Sigmoid colon (tissue), 7 donors: ENCODE results near the gene ANAPC16. TPM values are rescaled to one million over a fixed set of nuclear protein-coding genes. Genes with fewer than 3 reads are reported as not detected.

ENCODE experiments used
- DNase-seq: peaks from one replicate; pipeline ENCODE4 v3.0.0-alpha.2; 2019
- H3K27ac ChIP-seq, 4 donors: fragments of 200-600 bp; sonication (generic); one replicate each; pipeline ENCODE4 v1.5.1; 2016 to 2019; ENCODE audit warnings: mild to moderate bottlenecking in 1 of 4
- H3K27me3 ChIP-seq, 3 donors: fragments of 200-600 bp; sonication (generic); one replicate each; pipeline ENCODE4 v1.5.1; 2019; ENCODE audit warnings: mild to moderate bottlenecking in 1 of 3
- H3K36me3 ChIP-seq, 4 donors: fragments of 200-600 bp; sonication (generic); one replicate each; pipeline ENCODE4 v1.5.1; 2016 to 2019
- H3K4me1 ChIP-seq, 4 donors: fragments of 200-600 bp; sonication (generic); one replicate each; pipeline ENCODE4 v1.5.1; 2017 to 2019
- H3K4me3 ChIP-seq, 4 donors: fragments of 200-600 bp; sonication (generic); one replicate each; pipeline ENCODE4 v1.5.1; 2017 to 2019; ENCODE audit warnings: mild to moderate bottlenecking in 2 of 4, moderate library complexity in 1 of 4
- H3K9me3 ChIP-seq, 4 donors: fragments of 200-600 bp in 3 of 4; sonication (generic) in 3 of 4; one replicate each; pipeline versions ENCODE4 v1.5.1 to v1.6.1; 2013 to 2019
- EP300 ChIP-seq, 4 donors: sonication (generic); formaldehyde crosslinking; IDR thresholded peaks; one replicate each; pipeline ENCODE4 v1.6.1; 2017; ENCODE audit warnings: antibody characterized with exemption in 4 of 4
- POLR2A ChIP-seq, 2 donors: fragments of 450-650 bp; IDR thresholded peaks; one replicate each; pipeline ENCODE4 v1.6.1; 2016; ENCODE audit warnings: antibody characterized with exemption in 2 of 2, mild to moderate bottlenecking in 2 of 2, moderate library complexity in 2 of 2
- POLR2AphosphoS5 ChIP-seq, 4 donors: sonication (generic); formaldehyde crosslinking; IDR thresholded peaks; one replicate each; pipeline ENCODE4 v1.6.1; 2017; ENCODE audit warnings: antibody characterized with exemption in 4 of 4
- WGBS, 2 donors: extraction: QIAGEN DNeasy Blood & Tissue Kit; methylation state at CpG; one replicate each; pipeline ENCODE4 v1.1.7; 2013; 5-methylcytosine and 5-hydroxymethylcytosine counted together
- intact Hi-C: fragments of 100-400 bp; cut with DNase I; formaldehyde crosslinking; loops from one replicate; pipeline ENCODE4 v1.15.1; 2023
- polyA plus RNA-seq, 3 donors: library from polyadenylated mRNA; stranded (reverse); fragments of 200-250 nt; gene quantifications; one replicate each; pipeline ENCODE4 v1.2.3, GENCODE V29; 2013
- total RNA-seq, 4 donors: library from RNA; depleted of rRNA; stranded (reverse); fragments of >200 nt; gene quantifications; one replicate each; pipeline ENCODE4 v1.1.0, GENCODE V29; 2016
- TF ChIP-seq, protein P1 (sequence below), 4 experiments: fragments of 450-650 bp in 3 of 4; fragments of 200-600 bp in 1 of 4; IDR thresholded peaks; one replicate each; pipeline ENCODE4 v1.5.1; 2016 to 2019; ENCODE audit warnings: antibody characterized with exemption in 4 of 4, mild to moderate bottlenecking in 3 of 4, moderate library complexity in 2 of 4
- donor health status: healthy with polysubstance abuse.
- donor health status: Bipolar disorder and iron deficiency.
- donor health status: healthy.

The ANAPC16 gene
- total and polyA plus RNA-seq, 7 donors = 80.0 to 228 (median 187) TPM

GRCh38 chr10:72273410-72274212 is 57.8 kb downstream of the ANAPC16 start, which contains the start of gene DDIT4:
Gene DDIT4 (plus strand): TSS chr10:72273924. CDS start chr10:72274217, 293 bp downstream.
- peaks cover 9 to 23% (median 15%) of the 10 kb centered on the region in 4 donors for H3K36me3 ChIP-seq
- no peaks in the 10 kb centered on the region for H3K9me3 ChIP-seq
- H3K27me3 ChIP-seq = no peaks in the 10 kb centered on the region
- peak in 2 of 4 donors; percentile 53 to 67 for TF ChIP-seq EP300 (IDR thresholded peaks at IDR 0.05)
- peak; percentile 97 to 100 for TF ChIP-seq POLR2A (IDR thresholded peaks at IDR 0.05)
- TF ChIP-seq POLR2AphosphoS5 (IDR thresholded peaks at IDR 0.05) = peak; percentile 99 to 100 (median 100)
- TF ChIP-seq, protein P1, sequence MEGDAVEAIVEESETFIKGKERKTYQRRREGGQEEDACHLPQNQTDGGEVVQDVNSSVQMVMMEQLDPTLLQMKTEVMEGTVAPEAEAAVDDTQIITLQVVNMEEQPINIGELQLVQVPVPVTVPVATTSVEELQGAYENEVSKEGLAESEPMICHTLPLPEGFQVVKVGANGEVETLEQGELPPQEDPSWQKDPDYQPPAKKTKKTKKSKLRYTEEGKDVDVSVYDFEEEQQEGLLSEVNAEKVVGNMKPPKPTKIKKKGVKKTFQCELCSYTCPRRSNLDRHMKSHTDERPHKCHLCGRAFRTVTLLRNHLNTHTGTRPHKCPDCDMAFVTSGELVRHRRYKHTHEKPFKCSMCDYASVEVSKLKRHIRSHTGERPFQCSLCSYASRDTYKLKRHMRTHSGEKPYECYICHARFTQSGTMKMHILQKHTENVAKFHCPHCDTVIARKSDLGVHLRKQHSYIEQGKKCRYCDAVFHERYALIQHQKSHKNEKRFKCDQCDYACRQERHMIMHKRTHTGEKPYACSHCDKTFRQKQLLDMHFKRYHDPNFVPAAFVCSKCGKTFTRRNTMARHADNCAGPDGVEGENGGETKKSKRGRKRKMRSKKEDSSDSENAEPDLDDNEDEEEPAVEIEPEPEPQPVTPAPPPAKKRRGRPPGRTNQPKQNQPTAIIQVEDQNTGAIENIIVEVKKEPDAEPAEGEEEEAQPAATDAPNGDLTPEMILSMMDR (IDR thresholded peaks at IDR 0.05) = no peak
- peak within 1 kb of the TSS; percentile 76 to 90 (median 81) for H3K4me3 ChIP-seq
- peak; percentile 100 for DNase-seq
- peak within 1 kb of the TSS; percentile 96 to 99 (median 97) for H3K27ac ChIP-seq
- 0 to 1% methylated on average over 67 of the region's 67 CpGs for WGBS, 2 donors
- intact Hi-C loops = loop anchor here (1.0 to 2.0 kb wide), 5 partner anchors 23 to 63 kb away; partner anchors contain the start of genes ANAPC16 and ASCC1
- peaks cover 0 to 32% (median 29%) of the 10 kb centered on the region in 4 donors for H3K4me1 ChIP-seq

- peaks cover 0 to 32% (median 29%) of the 10 kb centered on the region in 4 donors for H3K4me1 ChIP-seq
- 1% methylated on average over 40 of the region's 40 CpGs for WGBS, 2 donors
- no peak for DNase-seq
Observed at GRCh38 chr10:72274213-72274729, 58.5 kb downstream of the ANAPC16 start.

GRCh38 chr10:72274730-72275350 is 59.0 kb downstream of the ANAPC16 start:
- H3K4me3 ChIP-seq = peak overlapping the region; percentile 76 to 90 (median 81)
- DNase-seq = peak; percentile 87
- no peaks in the 10 kb centered on the region for H3K27me3 ChIP-seq
- peaks cover 0 to 32% (median 29%) of the 10 kb centered on the region in 4 donors for H3K4me1 ChIP-seq
- TF ChIP-seq, protein P1 (IDR thresholded peaks at IDR 0.05) = peak; percentile 18 to 61 (median 60)
- TF ChIP-seq POLR2AphosphoS5 (IDR thresholded peaks at IDR 0.05) (peak in 3 of 4 donors; percentile 9 to 58 (median 57)), EP300 (IDR thresholded peaks at IDR 0.05) (no peak)
- WGBS, 2 donors = 8 to 22% methylated on average over 26 of the region's 26 CpGs
- H3K27ac ChIP-seq = peak overlapping the region; percentile 96 to 99 (median 97)
- H3K9me3 ChIP-seq = no peaks in the 10 kb centered on the region
- peaks cover 9 to 23% (median 15%) of the 10 kb centered on the region in 4 donors for H3K36me3 ChIP-seq
- intact Hi-C loops = loop anchor here (2.0 kb wide), 2 partner anchors 22 to 62 kb away; no protein-coding TSS in a partner anchor

More at GRCh38 chr10:72274213-72274729, 58.5 kb downstream of the ANAPC16 start:
- peaks cover 9 to 23% (median 15%) of the 10 kb centered on the region in 4 donors for H3K36me3 ChIP-seq
- peak overlapping the region; percentile 96 to 99 (median 97) for H3K27ac ChIP-seq
- TF ChIP-seq EP300 (IDR thresholded peaks at IDR 0.05) = no peak
- TF ChIP-seq POLR2AphosphoS5 (IDR thresholded peaks at IDR 0.05) = no peak
- peak in 1 of 2 donors; percentile 31 for TF ChIP-seq POLR2A (IDR thresholded peaks at IDR 0.05)
- TF ChIP-seq, protein P1 (IDR thresholded peaks at IDR 0.05) = no peak
- no peaks in the 10 kb centered on the region for H3K27me3 ChIP-seq
- intact Hi-C loops = loop anchor here (2.0 kb wide), 2 partner anchors 23 to 63 kb away; no protein-coding TSS in a partner anchor
- H3K9me3 ChIP-seq = no peaks in the 10 kb centered on the region
- peak overlapping the region; percentile 76 to 90 (median 81) for H3K4me3 ChIP-seq

GRCh38 chr10:72275351-72276012 is 59.7 kb downstream of the ANAPC16 start:
- H3K4me1 ChIP-seq = peaks cover 0 to 32% (median 29%) of the 10 kb centered on the region in 4 donors
- WGBS, 2 donors = 8 to 22% methylated on average over 12 of the region's 12 CpGs
- peak overlapping the region; percentile 76 to 90 (median 81) for H3K4me3 ChIP-seq
- H3K9me3 ChIP-seq = no peaks in the 10 kb centered on the region
- intact Hi-C loops = loop anchor here (2.0 kb wide), 2 partner anchors 21 to 61 kb away; no protein-coding TSS in a partner anchor
- no peaks in the 10 kb centered on the region for H3K27me3 ChIP-seq
- DNase-seq = no peak
- no peak for TF ChIP-seq EP300 (IDR thresholded peaks at IDR 0.05)
- TF ChIP-seq POLR2A (IDR thresholded peaks at IDR 0.05) = no peak
- no peak for TF ChIP-seq POLR2AphosphoS5 (IDR thresholded peaks at IDR 0.05)
- TF ChIP-seq, protein P1 (IDR thresholded peaks at IDR 0.05) = no peak
- H3K36me3 ChIP-seq = peaks cover 9 to 23% (median 15%) of the 10 kb centered on the region in 4 donors
- H3K27ac ChIP-seq = peak overlapping the region; percentile 96 to 99 (median 97)
